Transverse colon (tissue), 4 donors: ENCODE results near the gene GPR45. TPM values are rescaled to one million over a fixed set of nuclear protein-coding genes. Genes with fewer than 3 reads are reported as not detected.

Experiments
- DNase-seq: peaks from one replicate; pipeline ENCODE4 v3.0.0-alpha.2; 2019
- H3K27ac ChIP-seq, 4 donors: fragments of 200-600 bp; sonication (generic); 2 replicates each; pipeline ENCODE4 v1.5.1; 2016 to 2018; ENCODE audit warnings: inconsistent platforms in 4 of 4
- H3K27me3 ChIP-seq: fragments of 200-600 bp; sonication (generic); 2 replicates; pipeline ENCODE4 v1.5.1; 2017; ENCODE audit warnings: inconsistent platforms
- H3K36me3 ChIP-seq, 4 donors: fragments of 200-600 bp; sonication (generic); 2 replicates each; pipeline ENCODE4 v1.5.1; 2017 to 2019; ENCODE audit warnings: inconsistent platforms in 4 of 4
- H3K4me1 ChIP-seq, 4 donors: fragments of 200-600 bp; sonication (generic); 2 replicates each; pipeline ENCODE4 v1.5.1; 2017 to 2020; ENCODE audit warnings: inconsistent platforms in 4 of 4
- H3K4me3 ChIP-seq, 4 donors: fragments of 200-600 bp; sonication (generic); 1 replicate in 1 of 4; 2 replicates in 3 of 4; pipeline versions ENCODE4 v1.5.1 to v1.6.1; 2017 to 2019; ENCODE audit warnings: inconsistent platforms in 4 of 4
- H3K9me3 ChIP-seq, 2 donors: fragments of 200-600 bp; sonication (generic); 2 replicates each; pipeline ENCODE4 v1.5.1; 2017 to 2019; ENCODE audit warnings: inconsistent platforms in 2 of 2
- CTCF ChIP-seq, 5 experiments: fragments of 200-600 bp in 3 of 5; fragments of 450-650 bp in 2 of 5; sonication (generic) in 3 of 5; IDR thresholded peaks; 1 replicate in 2 of 5; 2 replicates in 3 of 5; pipeline ENCODE4 v1.5.1; 2016 to 2017; ENCODE audit warnings: antibody characterized with exemption in 5 of 5, inconsistent platforms in 3 of 5, mild to moderate bottlenecking in 2 of 5, moderate library complexity in 1 of 5
- EP300 ChIP-seq: sonication (generic); formaldehyde crosslinking; IDR thresholded peaks from one replicate; pipeline ENCODE4 v1.6.1; 2017; ENCODE audit warnings: antibody characterized with exemption, low read depth
- POLR2A ChIP-seq: fragments of 450-650 bp; IDR thresholded peaks from one replicate; pipeline ENCODE4 v1.6.1; 2016; ENCODE audit warnings: antibody characterized with exemption, mild to moderate bottlenecking, moderate library complexity
- POLR2AphosphoS5 ChIP-seq, 3 donors: sonication (generic); formaldehyde crosslinking; IDR thresholded peaks; one replicate each; pipeline ENCODE4 v1.6.1; 2016; ENCODE audit warnings: antibody characterized with exemption in 3 of 3
- WGBS, 2 donors: methylation state at CpG; one replicate each; pipeline ENCODE4 v1.1.5; 2018; ENCODE audit warnings: low coverage in 1 of 2; 5-methylcytosine and 5-hydroxymethylcytosine counted together
- in situ Hi-C, 4 donors: fragments of 200-750 bp; cut with MboI; loops; one replicate each; pipeline versions ENCODE4 v1.15.0 to v1.15.1; 2017; ENCODE audit warnings: low sequenced_read_pairs in 3 of 4, low pct_ligation_motif_present in 1 of 4, low pct_unique_long_range_greater_than_20kb in 1 of 4
- intact Hi-C: fragments of 100-400 bp; cut with DNase I; formaldehyde crosslinking; loops from one replicate; pipeline ENCODE4 v1.15.1; 2023; ENCODE audit warnings: low total_unique reads
- total RNA-seq, 4 donors: library from RNA; depleted of rRNA; stranded (reverse); fragments of >200 nt; gene quantifications; one replicate each; pipeline ENCODE4 v1.1.0, GENCODE V29; 2016

The GPR45 gene
- total RNA-seq, 4 donors from 2014 or later = not detected

- H3K27me3 ChIP-seq = no peaks in the 10 kb centered on the region
- peaks cover 0 to 36% (median 11%) of the 10 kb centered on the region in 4 donors for H3K36me3 ChIP-seq
- intact Hi-C loops (no loop called here), in situ Hi-C loops (no loop called here)
- no peak overlapping the region for H3K4me3 ChIP-seq
- 100% methylated on average over 1 of the region's 1 CpG; no CpG with 5 or more reads in 1 of the 2 donors for WGBS, 2 donors
- no peaks in the 10 kb centered on the region for H3K9me3 ChIP-seq
- TF ChIP-seq POLR2A = no peak
- TF ChIP-seq EP300 = no peak
- TF ChIP-seq CTCF (IDR thresholded peaks at IDR 0.05) = no peak
- TF ChIP-seq POLR2AphosphoS5 (IDR thresholded peaks at IDR 0.05) = no peak
- no peak overlapping the region for H3K27ac ChIP-seq
- DNase-seq = no peak
- no peaks in the 10 kb centered on the region for H3K4me1 ChIP-seq
Measured at GRCh38 chr2:105279126-105279525, 37.6 kb downstream of the GPR45 start.

GRCh38 chr2:105280281-105280680 is 38.7 kb downstream of the GPR45 start:
- Histone ChIP-seq H3K4me1 (no peaks in the 10 kb centered on the region), H3K9me3 (no peaks in the 10 kb centered on the region), H3K27me3 (no peaks in the 10 kb centered on the region), H3K4me3 (no peak overlapping the region), H3K27ac (no peak overlapping the region), H3K36me3 (peaks cover 0 to 31% (median 13%) of the 10 kb centered on the region in 4 donors)
- intact Hi-C loops (no loop called here), in situ Hi-C loops (no loop called here)
- no peak for DNase-seq
- TF ChIP-seq EP300 (no peak), POLR2A (no peak), POLR2AphosphoS5 (IDR thresholded peaks at IDR 0.05) (no peak), CTCF (IDR thresholded peaks at IDR 0.05) (no peak)
- 87 to 92% methylated on average over 2 to 10 of the region's 10 CpGs for WGBS, 2 donors

- intact Hi-C loops (no loop called here), in situ Hi-C loops (no loop called here)
- no peaks in the 10 kb centered on the region for H3K27me3 ChIP-seq
- no peak overlapping the region for H3K27ac ChIP-seq
- TF ChIP-seq POLR2A = no peak
- TF ChIP-seq CTCF (IDR thresholded peaks at IDR 0.05) = no peak
- TF ChIP-seq POLR2AphosphoS5 (IDR thresholded peaks at IDR 0.05) = no peak
- no peak for TF ChIP-seq EP300
- 95 to 100% methylated on average over 1 to 4 of the region's 4 CpGs for WGBS, 2 donors
- no peak overlapping the region for H3K4me3 ChIP-seq
- peaks cover 0 to 26% (median 9%) of the 10 kb centered on the region in 4 donors for H3K36me3 ChIP-seq
- H3K4me1 ChIP-seq = no peaks in the 10 kb centered on the region
- no peak for DNase-seq
- H3K9me3 ChIP-seq = no peaks in the 10 kb centered on the region
Measured at GRCh38 chr2:105283532-105283931, 42.0 kb downstream of the GPR45 start.

- WGBS, 2 donors = 48 to 66% methylated on average over 5 of the region's 5 CpGs
- no peak for TF ChIP-seq POLR2A
- peak; percentile 35 to 48 (median 40) for TF ChIP-seq CTCF (IDR thresholded peaks at IDR 0.05)
- no peak for TF ChIP-seq POLR2AphosphoS5 (IDR thresholded peaks at IDR 0.05)
- Histone ChIP-seq H3K36me3 (peaks cover 0 to 28% (median 8%) of the 10 kb centered on the region in 4 donors), H3K27me3 (no peaks in the 10 kb centered on the region), H3K9me3 (no peaks in the 10 kb centered on the region), H3K4me1 (no peaks in the 10 kb centered on the region), H3K27ac (no peak overlapping the region), H3K4me3 (no peak overlapping the region)
- DNase-seq = peak; percentile 25
- in situ Hi-C loops (no loop called here), intact Hi-C loops (no loop called here)
Measured at GRCh38 chr2:105287692-105288091, 46.1 kb downstream of the GPR45 start.
